Left lung (tissue), 10 donors: Measurements from ENCODE around the gene ZNF814. TPM values are rescaled to one million over a fixed set of nuclear protein-coding genes. Genes with fewer than 3 reads are reported as not detected.
"Not testable (repeated sequence)": the region's sequence is repeated elsewhere in the genome, so short reads cannot be mapped to it uniquely, and the experiment has no call there.

ENCODE experiments used
- ATAC-seq: fragments of 200-7000 bp; cut with Tn5 transposase; one replicate; pipeline ENCODE4 v1.9.1; 2020; ENCODE audit warnings: moderate library complexity
- DNase-seq, 4 donors: peaks; one replicate each; pipeline ENCODE4 v3.0.0-alpha.2; 2013 to 2020
- H3K27ac ChIP-seq, 2 donors: fragments of 200-600 bp; sonication (generic) in 1 of 2; one replicate each; pipeline versions ENCODE4 v1.5.0 to v1.8.0; 2020 to 2021
- H3K27me3 ChIP-seq, 2 donors: fragments of 200-600 bp; sonication (generic) in 1 of 2; one replicate each; pipeline versions ENCODE4 v1.5.0 to v1.8.0; 2020 to 2021
- H3K36me3 ChIP-seq, 2 donors: fragments of 200-600 bp; sonication (generic) in 1 of 2; one replicate each; pipeline versions ENCODE4 v1.5.0 to v1.8.0; 2020 to 2021
- H3K4me1 ChIP-seq, 2 donors: fragments of 200-600 bp; one replicate each; pipeline ENCODE4 v1.8.0; 2021
- H3K4me3 ChIP-seq, 2 donors: fragments of 200-600 bp; sonication (generic) in 1 of 2; one replicate each; pipeline versions ENCODE4 v1.5.0 to v1.8.0; 2020 to 2021; ENCODE audit warnings: mild to moderate bottlenecking in 1 of 2
- H3K9me3 ChIP-seq, 2 donors: fragments of 200-600 bp; sonication (generic) in 1 of 2; one replicate each; pipeline versions ENCODE4 v1.5.0 to v1.8.0; 2020 to 2021
- CTCF ChIP-seq, 2 donors: fragments of 200-600 bp; sonication (generic) in 1 of 2; IDR thresholded peaks; one replicate each; pipeline versions ENCODE4 v1.5.0 to v1.8.0; 2021; ENCODE audit warnings: antibody characterized with exemption in 2 of 2
- intact Hi-C, 2 donors: fragments of 100-400 bp; cut with DNase I; formaldehyde crosslinking; loops; one replicate each; pipeline versions ENCODE4 v1.11.2 to v1.14.2; 2022
- polyA plus RNA-seq, 6 donors: library from polyadenylated mRNA; unstranded; fragments of 120-200 nt; gene quantifications; one replicate each; pipeline ENCODE4 v1.2.1, GENCODE V29; 2013; ENCODE audit not compliant: insufficient read length in 6 of 6
- total RNA-seq, 2 donors: library from RNA; stranded (reverse); fragmentation: NEBNext Ultra II Directional; extraction: Animal tissue kit (Norgen Biotek cat#: 25700); gene quantifications; one replicate each; pipeline ENCODE4 v1.2.1, GENCODE V29; 2021
- donor health status: DM: no; HTN: yes; CAD: no.
- donor health status: DM: no; HTN: no; CAD: no.

The ZNF814 gene
- total and polyA plus RNA-seq, 8 donors: 10.7 to 71.2 (median 62.3) TPM

- no peak for TF ChIP-seq CTCF (IDR thresholded peaks at IDR 0.05)
- peak overlapping the region; percentile 73 to 77 for H3K27ac ChIP-seq
- intact Hi-C loops: no loop called here
- DNase-seq (no peak), ATAC-seq (no peak)
- peaks cover 0 to 9% of the 10 kb centered on the region in 2 donors for H3K36me3 ChIP-seq
- peak overlapping the region; percentile 76 to 82 for H3K4me3 ChIP-seq
- H3K4me1 ChIP-seq: peaks cover 29 to 39% of the 10 kb centered on the region in 2 donors
- H3K9me3 ChIP-seq: no peaks in the 10 kb centered on the region
- no peaks in the 10 kb centered on the region for H3K27me3 ChIP-seq
Measured at GRCh38 chr19:57815247-57816075, 73.4 kb downstream of the ZNF814 start.

GRCh38 chr19:57814505-57815246, 74.2 kb downstream of the ZNF814 start, which contains the start of gene ZNF552:
Gene ZNF552 (minus strand): TSS chr19:57814913. CDS start chr19:57814743, 170 bp downstream.
- intact Hi-C loops: no loop called here
- no peak for TF ChIP-seq CTCF (IDR thresholded peaks at IDR 0.05)
- Histone ChIP-seq H3K36me3 (peaks cover 0 to 17% of the 10 kb centered on the region in 2 donors), H3K27ac (peak within 1 kb of the TSS; percentile 73 to 77), H3K27me3 (no peaks in the 10 kb centered on the region), H3K9me3 (no peaks in the 10 kb centered on the region), H3K4me3 (peak within 1 kb of the TSS; percentile 76 to 82), H3K4me1 (peaks cover 26 to 39% of the 10 kb centered on the region in 2 donors)
- ATAC-seq: peak; percentile 91
- DNase-seq: peak; percentile 84 to 93 (median 90)

GRCh38 chr19:57813919-57814504, 74.8 kb downstream of the ZNF814 start:
- TF ChIP-seq CTCF (IDR thresholded peaks at IDR 0.05): no peak
- H3K4me1 ChIP-seq: peaks cover 26 to 39% of the 10 kb centered on the region in 2 donors
- H3K36me3 ChIP-seq: peaks cover 0 to 24% of the 10 kb centered on the region in 2 donors
- DNase-seq: no peak
- ATAC-seq: peak; percentile 60
- peak overlapping the region; percentile 76 to 82 for H3K4me3 ChIP-seq
- H3K9me3 ChIP-seq: no peaks in the 10 kb centered on the region
- peak overlapping the region; percentile 73 to 77 for H3K27ac ChIP-seq
- intact Hi-C loops: no loop called here
- H3K27me3 ChIP-seq: no peaks in the 10 kb centered on the region

- intact Hi-C loops, DNase-seq, H3K27me3 ChIP-seq, H3K9me3 ChIP-seq: not testable (repeated sequence)
- Histone ChIP-seq H3K27ac (peak overlapping the region; percentile 75 to 77), H3K36me3 (peaks cover 0 to 31% of the 10 kb centered on the region in 2 donors), H3K4me3 (peak overlapping the region; percentile 76 to 82), H3K4me1 (peaks cover 26 to 32% of the 10 kb centered on the region in 2 donors)
- ATAC-seq: peak; percentile 34
Measured at GRCh38 chr19:57812975-57813820, 75.6 kb downstream of the ZNF814 start.

GRCh38 chr19:57812226-57812625, 76.6 kb downstream of the ZNF814 start:
- H3K36me3 ChIP-seq: peaks cover 0 to 41% of the 10 kb centered on the region in 2 donors
- H3K9me3 ChIP-seq: no peaks in the 10 kb centered on the region
- intact Hi-C loops: no loop called here
- H3K4me3 ChIP-seq: no peak overlapping the region
- peak overlapping the region; percentile 26 to 75 for H3K27ac ChIP-seq
- peaks cover 26 to 37% of the 10 kb centered on the region in 2 donors for H3K4me1 ChIP-seq
- H3K27me3 ChIP-seq: no peaks in the 10 kb centered on the region
- DNase-seq (no peak), ATAC-seq (no peak)
- no peak for TF ChIP-seq CTCF (IDR thresholded peaks at IDR 0.05)

- H3K4me3 ChIP-seq, H3K27ac ChIP-seq, ATAC-seq, H3K27me3 ChIP-seq, H3K9me3 ChIP-seq, intact Hi-C loops: not testable (repeated sequence)
- peaks cover 26 to 43% of the 10 kb centered on the region in 2 donors for H3K4me1 ChIP-seq
- DNase-seq: peak in 1 of 4 donors; percentile 70
- peaks cover 0 to 46% of the 10 kb centered on the region in 2 donors for H3K36me3 ChIP-seq
Measured at GRCh38 chr19:57810410-57811295, 78.2 kb downstream of the ZNF814 start.
